MM.1S (cell line): ENCODE results near the gene RAI1.

Source experiments
- CTCF ChIP-seq: fragments of 300-600 bp; sonication (generic); IDR thresholded peaks from 2 replicates; pipeline ENCODE4 v1.5.1; 2016; ENCODE audit warnings: antibody characterized with exemption, low read length, mixed read lengths
- EZH2 ChIP-seq: fragments of 300-600 bp; sonication (generic); optimal IDR thresholded peaks from 2 replicates; pipeline ENCODE3; 2017; ENCODE audit warnings: low read depth, mild to moderate bottlenecking, antibody characterized with exemption, low read length, mixed read lengths
- EZH2phosphoT487 ChIP-seq: fragments of 300-600 bp; sonication (generic); IDR thresholded peaks from 2 replicates; pipeline ENCODE4 v1.6.1; 2018; ENCODE audit warnings: antibody characterized with exemption, low read length

GRCh38 chr17:17708816-17709215 lies 27.6 kb downstream of the RAI1 start:
- no peak for TF ChIP-seq CTCF
- TF ChIP-seq EZH2phosphoT487: no peak
- no peak for TF ChIP-seq EZH2
